ENCODE measurements around the gene UGCG. TPM values are rescaled to one million over a fixed set of nuclear protein-coding genes. Genes with fewer than 3 reads are reported as not detected.
A peak's percentile ranks its signal among the peaks of the same experiment; 100 is the strongest.

UGCG gene
- total and polyA plus RNA-seq, 9 of the 15 experiments (the other 6 are each of a cell fraction or from before 2014, with no cell fraction given), result 20.0 to 40.3 (median 29.2) TPM

GRCh38 chr9:111980398-111980797, 83.8 kb downstream of the UGCG start (continued):
- TF ChIP-seq CHAMP1 (IDR thresholded peaks at IDR 0.05), result peak; percentile 24; the same call in 1 of the 2 replicates
- TF ChIP-seq RFX7 (CRISPR knock-in tag; IDR thresholded peaks at IDR 0.05), result no peak
- no peak for TF ChIP-seq ZNF512 (tag; IDR thresholded peaks at IDR 0.05)
- TF ChIP-seq ARNT (IDR thresholded peaks at IDR 0.05), result peak in 1 of 2 experiments; percentile 45; a peak in 1 of 4 replicates
- no peak for TF ChIP-seq FOS (IDR thresholded peaks at IDR 0.05; ENCODE audit: extremely low read depth, insufficient read length)
- peak; percentile 59; the same call in 1 of the 2 replicates for TF ChIP-seq NR2C1 (IDR thresholded peaks at IDR 0.05)
- TF ChIP-seq NR2C1 (tag; IDR thresholded peaks at IDR 0.05), result peak; percentile 86
- peak in 1 of 2 experiments; percentile 46; a peak in 1 of 4 replicates for TF ChIP-seq ZMIZ1 (IDR thresholded peaks at IDR 0.05; ENCODE audit: low read depth in 2 of 2, low read length in 2 of 2)
- no peak for TF ChIP-seq GTF2A2 (tag; IDR thresholded peaks at IDR 0.05)
- TF ChIP-seq MTA2 (IDR thresholded peaks at IDR 0.05; ENCODE audit: low read depth), result peak; percentile 85
- no peak for TF ChIP-seq ZNF79 (CRISPR knock-in tag; IDR thresholded peaks at IDR 0.05; ENCODE audit: low read depth)
- TF ChIP-seq HNRNPL (IDR thresholded peaks at IDR 0.05; ENCODE audit: low read depth, low read length), result no peak
- no peak for TF ChIP-seq E2F6 (IDR thresholded peaks at IDR 0.05; ENCODE audit: borderline replicate concordance in 1 of 2, extremely low read depth in 1 of 2, insufficient read depth in 1 of 2, insufficient read length in 1 of 2, low read depth in 1 of 2, low read length in 1 of 2, poor library complexity in 1 of 2, severe bottlenecking in 1 of 2)
- TF ChIP-seq GABPB2 (CRISPR knock-in tag; conservative IDR thresholded peaks at IDR 0.05), result no peak
- TF ChIP-seq ZEB2 (IDR thresholded peaks at IDR 0.05), result peak; percentile 50; the same call in 1 of the 2 replicates
- no peak for TF ChIP-seq GTF2B (IDR thresholded peaks at IDR 0.05; ENCODE audit: extremely low read depth, insufficient read length)
- no peak for TF ChIP-seq ZNF347 (CRISPR knock-in tag; IDR thresholded peaks at IDR 0.05; ENCODE audit: low read depth)
- peak; percentile 29; the same call in 1 of the 2 replicates for TF ChIP-seq PHB2 (IDR thresholded peaks at IDR 0.05; ENCODE audit: low read depth)
- TF ChIP-seq IRF2 (CRISPR knock-in tag; IDR thresholded peaks at IDR 0.05), result no peak
- TF ChIP-seq ERF (CRISPR knock-in tag; IDR thresholded peaks at IDR 0.05), result no peak
- TF ChIP-seq HMG20B (CRISPR knock-in tag; IDR thresholded peaks at IDR 0.05), result no peak
